SU-DHL-6 (cell line): ENCODE data around the gene HCRT.

Experiments
- EZH2phosphoT487 ChIP-seq: fragments of 200-600 bp; sonication (generic), shearing (Covaris generic); conservative IDR thresholded peaks from 2 replicates; pipeline ENCODE4 v1.6.1; 2018; ENCODE audit warnings: mild to moderate bottlenecking, antibody characterized with exemption, low read length, moderate library complexity, mixed read lengths
- TF ChIP-seq, protein P1 (sequence below): fragments of 200-600 bp; sonication (generic); IDR thresholded peaks from one replicate; pipeline ENCODE4 v1.5.1; 2017; ENCODE audit warnings: antibody characterized with exemption, mild to moderate bottlenecking, low read length, moderate library complexity; ENCODE audit not compliant: insufficient read depth, poor library complexity, severe bottlenecking

GRCh38 chr17:42187833-42188232, 2.6 kb upstream of the HCRT start:
- TF ChIP-seq, protein P1, sequence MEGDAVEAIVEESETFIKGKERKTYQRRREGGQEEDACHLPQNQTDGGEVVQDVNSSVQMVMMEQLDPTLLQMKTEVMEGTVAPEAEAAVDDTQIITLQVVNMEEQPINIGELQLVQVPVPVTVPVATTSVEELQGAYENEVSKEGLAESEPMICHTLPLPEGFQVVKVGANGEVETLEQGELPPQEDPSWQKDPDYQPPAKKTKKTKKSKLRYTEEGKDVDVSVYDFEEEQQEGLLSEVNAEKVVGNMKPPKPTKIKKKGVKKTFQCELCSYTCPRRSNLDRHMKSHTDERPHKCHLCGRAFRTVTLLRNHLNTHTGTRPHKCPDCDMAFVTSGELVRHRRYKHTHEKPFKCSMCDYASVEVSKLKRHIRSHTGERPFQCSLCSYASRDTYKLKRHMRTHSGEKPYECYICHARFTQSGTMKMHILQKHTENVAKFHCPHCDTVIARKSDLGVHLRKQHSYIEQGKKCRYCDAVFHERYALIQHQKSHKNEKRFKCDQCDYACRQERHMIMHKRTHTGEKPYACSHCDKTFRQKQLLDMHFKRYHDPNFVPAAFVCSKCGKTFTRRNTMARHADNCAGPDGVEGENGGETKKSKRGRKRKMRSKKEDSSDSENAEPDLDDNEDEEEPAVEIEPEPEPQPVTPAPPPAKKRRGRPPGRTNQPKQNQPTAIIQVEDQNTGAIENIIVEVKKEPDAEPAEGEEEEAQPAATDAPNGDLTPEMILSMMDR: no peak
- no peak for TF ChIP-seq EZH2phosphoT487
